Measurements from ENCODE around the gene FLVCR1.

Gene FLVCR1

DNA sequence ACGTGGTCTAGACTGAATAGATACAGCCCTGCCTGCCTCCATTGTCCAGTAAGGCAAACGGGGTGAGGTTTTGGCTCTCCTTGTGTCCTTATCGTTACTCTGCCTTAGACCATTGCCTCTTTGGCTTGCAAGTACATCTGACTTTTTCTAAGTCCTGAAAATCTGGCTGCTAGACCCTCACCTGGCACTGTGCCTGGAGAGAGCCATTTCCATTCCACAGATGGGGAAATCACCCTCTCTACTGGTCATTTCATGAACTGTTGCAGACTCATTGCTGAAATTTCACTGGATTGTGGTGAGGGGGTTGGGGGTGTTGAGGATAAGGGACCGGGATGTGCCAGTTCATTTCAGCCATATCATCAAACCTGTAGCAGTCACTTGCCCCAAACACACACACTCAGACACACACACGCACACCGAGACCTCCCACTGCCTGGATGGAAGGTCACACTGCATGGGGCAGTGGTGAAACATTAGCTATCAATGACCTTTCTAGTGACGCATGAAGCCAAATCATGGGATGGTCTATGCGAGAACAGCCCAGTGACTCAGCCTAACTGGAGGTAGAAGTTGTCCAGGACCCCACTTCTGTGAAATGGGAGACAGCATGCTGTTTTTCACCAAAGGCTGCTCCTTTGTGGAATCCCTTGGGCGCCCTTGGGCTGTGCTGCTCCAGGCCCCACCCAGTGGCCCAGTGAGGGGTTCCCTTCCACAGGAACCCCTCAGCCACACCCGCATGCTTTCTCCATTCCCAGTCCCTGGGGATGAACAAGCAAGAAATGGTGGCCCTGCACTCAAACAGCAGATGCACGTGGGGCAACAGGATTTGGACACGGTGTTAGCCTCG is 57.4 kb downstream of the FLVCR1 start:
- TF ChIP-seq CEBPB (IDR thresholded peaks at IDR 0.05) (no peak), EGR1 (IDR thresholded peaks at IDR 0.05) (no peak), TCF12 (IDR thresholded peaks at IDR 0.05; ENCODE audit: low read depth) (no peak), NFIC (IDR thresholded peaks at IDR 0.05) (peak; percentile 14; the same call in 1 of the 2 replicates), FOXM1 (IDR thresholded peaks at IDR 0.05; ENCODE audit: borderline replicate concordance, low read depth) (no peak), RAD21 (IDR thresholded peaks at IDR 0.05; ENCODE audit: low read depth) (peak; percentile 47), TAF1 (IDR thresholded peaks at IDR 0.05; ENCODE audit: low read depth) (no peak), ZBTB7A (IDR thresholded peaks at IDR 0.05; ENCODE audit: low read depth) (no peak)

DNA sequence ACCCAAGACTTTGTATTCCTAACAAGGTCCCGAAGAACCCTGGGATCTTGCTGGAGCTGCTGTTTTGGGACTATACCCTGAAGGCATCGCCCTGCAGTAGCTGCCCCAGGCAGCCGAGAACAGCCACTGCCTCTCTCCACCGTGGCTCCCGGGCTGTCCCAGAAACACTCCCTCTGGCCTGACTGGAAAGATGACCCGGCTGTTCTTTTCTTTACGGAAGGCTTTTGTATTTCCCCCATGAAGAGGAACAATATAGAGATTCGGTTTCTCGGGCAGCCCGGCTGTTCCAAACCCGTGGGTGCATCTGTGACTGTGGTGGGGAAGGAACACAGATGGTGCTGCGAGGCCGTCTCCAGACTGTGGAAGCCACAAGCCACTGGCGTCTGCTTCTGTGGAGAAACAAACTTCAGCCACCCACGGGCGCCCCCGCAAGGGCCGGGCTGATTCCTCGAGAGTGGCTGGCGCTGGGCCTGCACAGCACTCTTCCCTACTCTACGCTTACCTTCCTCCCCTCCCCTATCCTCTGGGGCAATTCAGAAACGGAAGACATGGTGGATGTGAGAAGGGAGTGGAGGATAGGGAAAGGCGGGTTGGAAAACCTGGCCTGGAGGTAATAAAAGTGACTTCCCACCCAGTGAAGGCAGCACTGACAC is 58.5 kb downstream of the FLVCR1 start:
- no peak for TF ChIP-seq TAF1 (IDR thresholded peaks at IDR 0.05; ENCODE audit: low read depth)
- no peak for TF ChIP-seq FOXM1 (IDR thresholded peaks at IDR 0.05; ENCODE audit: borderline replicate concordance, low read depth)
- TF ChIP-seq TEAD4 (IDR thresholded peaks at IDR 0.05) = no peak

DNA sequence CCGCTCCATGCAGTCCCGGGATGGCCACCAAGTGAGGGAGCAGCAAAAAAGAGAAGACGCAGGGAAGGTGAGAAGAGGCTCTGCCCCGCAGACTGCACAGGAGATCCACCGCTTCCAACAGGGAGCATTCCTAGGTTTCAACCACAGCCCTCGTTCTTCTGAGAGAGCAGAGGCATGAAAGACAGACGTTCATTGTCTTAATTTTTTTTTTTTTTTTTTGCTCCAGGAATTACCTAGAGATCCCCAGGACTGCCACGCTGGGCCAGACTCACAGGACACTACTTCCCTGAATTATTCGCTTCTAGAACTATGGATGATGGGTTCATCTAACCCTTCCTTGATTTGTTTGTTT is 59.0 kb downstream of the FLVCR1 start:
- TF ChIP-seq EP300 (IDR thresholded peaks at IDR 0.05; ENCODE audit: borderline replicate concordance) (no peak), TAF1 (IDR thresholded peaks at IDR 0.05; ENCODE audit: low read depth) (no peak), TCF12 (IDR thresholded peaks at IDR 0.05; ENCODE audit: low read depth) (no peak), FOXM1 (IDR thresholded peaks at IDR 0.05; ENCODE audit: borderline replicate concordance, low read depth) (no peak), RAD21 (IDR thresholded peaks at IDR 0.05; ENCODE audit: low read depth) (no peak), EGR1 (IDR thresholded peaks at IDR 0.05) (no peak), YY1 (IDR thresholded peaks at IDR 0.05; ENCODE audit: low read depth) (no peak), NFIC (IDR thresholded peaks at IDR 0.05) (no peak), TEAD4 (IDR thresholded peaks at IDR 0.05) (no peak)
- TF ChIP-seq, protein P1, sequence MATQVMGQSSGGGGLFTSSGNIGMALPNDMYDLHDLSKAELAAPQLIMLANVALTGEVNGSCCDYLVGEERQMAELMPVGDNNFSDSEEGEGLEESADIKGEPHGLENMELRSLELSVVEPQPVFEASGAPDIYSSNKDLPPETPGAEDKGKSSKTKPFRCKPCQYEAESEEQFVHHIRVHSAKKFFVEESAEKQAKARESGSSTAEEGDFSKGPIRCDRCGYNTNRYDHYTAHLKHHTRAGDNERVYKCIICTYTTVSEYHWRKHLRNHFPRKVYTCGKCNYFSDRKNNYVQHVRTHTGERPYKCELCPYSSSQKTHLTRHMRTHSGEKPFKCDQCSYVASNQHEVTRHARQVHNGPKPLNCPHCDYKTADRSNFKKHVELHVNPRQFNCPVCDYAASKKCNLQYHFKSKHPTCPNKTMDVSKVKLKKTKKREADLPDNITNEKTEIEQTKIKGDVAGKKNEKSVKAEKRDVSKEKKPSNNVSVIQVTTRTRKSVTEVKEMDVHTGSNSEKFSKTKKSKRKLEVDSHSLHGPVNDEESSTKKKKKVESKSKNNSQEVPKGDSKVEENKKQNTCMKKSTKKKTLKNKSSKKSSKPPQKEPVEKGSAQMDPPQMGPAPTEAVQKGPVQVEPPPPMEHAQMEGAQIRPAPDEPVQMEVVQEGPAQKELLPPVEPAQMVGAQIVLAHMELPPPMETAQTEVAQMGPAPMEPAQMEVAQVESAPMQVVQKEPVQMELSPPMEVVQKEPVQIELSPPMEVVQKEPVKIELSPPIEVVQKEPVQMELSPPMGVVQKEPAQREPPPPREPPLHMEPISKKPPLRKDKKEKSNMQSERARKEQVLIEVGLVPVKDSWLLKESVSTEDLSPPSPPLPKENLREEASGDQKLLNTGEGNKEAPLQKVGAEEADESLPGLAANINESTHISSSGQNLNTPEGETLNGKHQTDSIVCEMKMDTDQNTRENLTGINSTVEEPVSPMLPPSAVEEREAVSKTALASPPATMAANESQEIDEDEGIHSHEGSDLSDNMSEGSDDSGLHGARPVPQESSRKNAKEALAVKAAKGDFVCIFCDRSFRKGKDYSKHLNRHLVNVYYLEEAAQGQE (IDR thresholded peaks at IDR 0.05; ENCODE audit: low read depth) = no peak

DNA sequence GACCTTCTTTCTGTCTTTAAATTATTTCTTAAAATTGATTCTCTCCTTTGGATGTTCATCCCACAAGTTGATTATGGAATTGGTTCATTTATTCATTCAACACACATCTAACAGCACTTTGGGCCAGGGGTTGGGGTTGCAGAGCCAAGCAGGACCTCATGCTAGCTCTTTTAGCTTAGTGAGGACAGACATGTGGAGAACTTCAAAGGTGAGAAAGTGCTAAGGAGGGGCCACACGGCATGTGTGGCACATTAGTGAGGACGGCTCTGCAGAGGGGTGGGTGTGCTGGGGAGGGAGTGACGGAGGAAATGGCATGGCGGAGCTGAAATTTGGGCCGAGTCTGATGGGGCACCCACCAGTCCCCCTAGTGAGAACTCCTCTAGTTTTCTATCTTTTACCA is 59.8 kb downstream of the FLVCR1 start:
- TF ChIP-seq YY1 (IDR thresholded peaks at IDR 0.05; ENCODE audit: low read depth) = no peak
- no peak for TF ChIP-seq EGR1 (IDR thresholded peaks at IDR 0.05)
- TF ChIP-seq, protein P2, sequence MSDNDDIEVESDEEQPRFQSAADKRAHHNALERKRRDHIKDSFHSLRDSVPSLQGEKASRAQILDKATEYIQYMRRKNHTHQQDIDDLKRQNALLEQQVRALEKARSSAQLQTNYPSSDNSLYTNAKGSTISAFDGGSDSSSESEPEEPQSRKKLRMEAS (IDR thresholded peaks at IDR 0.05) = no peak
- TF ChIP-seq, protein P3, sequence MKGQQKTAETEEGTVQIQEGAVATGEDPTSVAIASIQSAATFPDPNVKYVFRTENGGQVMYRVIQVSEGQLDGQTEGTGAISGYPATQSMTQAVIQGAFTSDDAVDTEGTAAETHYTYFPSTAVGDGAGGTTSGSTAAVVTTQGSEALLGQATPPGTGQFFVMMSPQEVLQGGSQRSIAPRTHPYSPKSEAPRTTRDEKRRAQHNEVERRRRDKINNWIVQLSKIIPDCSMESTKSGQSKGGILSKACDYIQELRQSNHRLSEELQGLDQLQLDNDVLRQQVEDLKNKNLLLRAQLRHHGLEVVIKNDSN (IDR thresholded peaks at IDR 0.05) = no peak
- no peak for TF ChIP-seq RAD21 (IDR thresholded peaks at IDR 0.05; ENCODE audit: low read depth)
- TF ChIP-seq TCF12 (IDR thresholded peaks at IDR 0.05; ENCODE audit: low read depth) = no peak
- TF ChIP-seq, protein P1 (IDR thresholded peaks at IDR 0.05; ENCODE audit: low read depth) = no peak
- no peak for TF ChIP-seq NFIC (IDR thresholded peaks at IDR 0.05)
- no peak for TF ChIP-seq CEBPB (IDR thresholded peaks at IDR 0.05)
- no peak for TF ChIP-seq EP300 (IDR thresholded peaks at IDR 0.05; ENCODE audit: borderline replicate concordance)
- no peak for TF ChIP-seq ZBTB7A (IDR thresholded peaks at IDR 0.05; ENCODE audit: low read depth)
- no peak for TF ChIP-seq TEAD4 (IDR thresholded peaks at IDR 0.05)
- TF ChIP-seq TAF1 (IDR thresholded peaks at IDR 0.05; ENCODE audit: low read depth) = no peak
- TF ChIP-seq CREB1 (IDR thresholded peaks at IDR 0.05; ENCODE audit: low read depth) = no peak
- no peak for TF ChIP-seq FOXM1 (IDR thresholded peaks at IDR 0.05; ENCODE audit: borderline replicate concordance, low read depth)

DNA sequence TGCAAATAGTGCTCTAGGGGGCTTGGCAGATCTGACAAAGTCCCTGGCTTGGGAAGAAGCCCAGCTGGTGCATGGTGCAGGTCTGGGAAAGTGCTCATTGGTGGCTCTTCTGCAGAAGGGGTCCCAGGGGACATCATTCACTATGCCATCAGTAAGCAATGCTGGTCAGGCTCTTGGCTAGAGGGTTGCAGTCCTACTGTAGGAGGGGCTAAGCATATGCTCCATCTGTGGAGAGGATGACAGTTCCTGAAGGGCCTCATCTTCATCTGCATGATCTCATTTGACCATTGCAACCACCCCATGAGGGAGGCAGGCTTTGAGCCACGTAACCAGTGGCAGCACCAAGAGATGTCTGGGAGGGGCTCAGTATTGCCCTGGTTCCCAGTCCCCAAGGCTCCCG is 60.7 kb downstream of the FLVCR1 start:
- no peak for TF ChIP-seq YY1 (IDR thresholded peaks at IDR 0.05; ENCODE audit: low read depth)
- TF ChIP-seq, protein P2 (IDR thresholded peaks at IDR 0.05) = no peak
- TF ChIP-seq CEBPB (IDR thresholded peaks at IDR 0.05) = no peak
- TF ChIP-seq, protein P1 (IDR thresholded peaks at IDR 0.05; ENCODE audit: low read depth) = no peak
- TF ChIP-seq RAD21 (IDR thresholded peaks at IDR 0.05; ENCODE audit: low read depth) = no peak
- no peak for TF ChIP-seq NFIC (IDR thresholded peaks at IDR 0.05)
- no peak for TF ChIP-seq TEAD4 (IDR thresholded peaks at IDR 0.05)
- TF ChIP-seq TCF12 (IDR thresholded peaks at IDR 0.05; ENCODE audit: low read depth) = no peak
- TF ChIP-seq TAF1 (IDR thresholded peaks at IDR 0.05; ENCODE audit: low read depth) = no peak
- TF ChIP-seq EGR1 (IDR thresholded peaks at IDR 0.05) = no peak
- TF ChIP-seq ZBTB7A (IDR thresholded peaks at IDR 0.05; ENCODE audit: low read depth) = no peak
- no peak for TF ChIP-seq EP300 (IDR thresholded peaks at IDR 0.05; ENCODE audit: borderline replicate concordance)
- TF ChIP-seq FOXM1 (IDR thresholded peaks at IDR 0.05; ENCODE audit: borderline replicate concordance, low read depth) = no peak
- no peak for TF ChIP-seq CREB1 (IDR thresholded peaks at IDR 0.05; ENCODE audit: low read depth)
- TF ChIP-seq, protein P3 (IDR thresholded peaks at IDR 0.05) = no peak

Measured in Ishikawa (cell line).